GM18499 (cell line): ENCODE results near the gene CSTF2T.
A peak's percentile ranks its signal among the peaks of the same experiment; 100 is the strongest.

ENCODE experiments used
- ATAC-seq: cut with Tn5 transposase; IDR thresholded peaks from one replicate; pipeline ENCODE4 v1.9.1; 2021; ENCODE audit warnings: moderate number of reproducible peaks; ENCODE audit not compliant: insufficient read depth, unreplicated experiment

The CSTF2T gene

GRCh38 chr10:51699475-51700227 lies at the start of gene CSTF2T:
Gene CSTF2T, minus strand, starts transcription at chr10:51699595. Its CDS starts 46 bp downstream, at chr10:51699549.
- peak; percentile 88 for ATAC-seq

GRCh38 chr10:51748959-51749358 lies 49.6 kb upstream of the CSTF2T start:
- ATAC-seq = no peak

GRCh38 chr10:51747216-51747615 lies 47.8 kb upstream of the CSTF2T start:
- no peak for ATAC-seq

GRCh38 chr10:51745397-51745796 lies 46.0 kb upstream of the CSTF2T start:
- no peak for ATAC-seq

- no peak for ATAC-seq
Measured at GRCh38 chr10:51744235-51745000, 45.0 kb upstream of the CSTF2T start.

GRCh38 chr10:51743146-51743545 lies 43.8 kb upstream of the CSTF2T start:
- ATAC-seq = peak; percentile 87

- ATAC-seq = no peak
Measured at GRCh38 chr10:51733057-51733456, 33.7 kb upstream of the CSTF2T start.

- no peak for ATAC-seq
Measured at GRCh38 chr10:51729822-51730555, 30.6 kb upstream of the CSTF2T start.

GRCh38 chr10:51724038-51724437 lies 24.6 kb upstream of the CSTF2T start:
- no peak for ATAC-seq

GRCh38 chr10:51718804-51719291 lies 19.5 kb upstream of the CSTF2T start:
- no peak for ATAC-seq

- ATAC-seq = no peak
Measured at GRCh38 chr10:51716981-51717380, 17.6 kb upstream of the CSTF2T start.

- no peak for ATAC-seq
Measured at GRCh38 chr10:51711519-51711891, 12.1 kb upstream of the CSTF2T start.

- ATAC-seq = no peak
Measured at GRCh38 chr10:51709324-51709972, 10.1 kb upstream of the CSTF2T start.

- ATAC-seq = no peak
Measured at GRCh38 chr10:51708609-51709008, 9.2 kb upstream of the CSTF2T start.

- no peak for ATAC-seq
Measured at GRCh38 chr10:51707821-51708424, 8.5 kb upstream of the CSTF2T start.

GRCh38 chr10:51707392-51707791 lies 8.0 kb upstream of the CSTF2T start:
- no peak for ATAC-seq

- no peak for ATAC-seq
Measured at GRCh38 chr10:51706225-51706624, 6.8 kb upstream of the CSTF2T start.

GRCh38 chr10:51705774-51706173 lies 6.4 kb upstream of the CSTF2T start:
- ATAC-seq = no peak

GRCh38 chr10:51700228-51700817 lies 928 bp upstream of the CSTF2T start:
- ATAC-seq = no peak

- peak; percentile 15 for ATAC-seq
Measured at GRCh38 chr10:51699145-51699474, 285 bp downstream of the CSTF2T start.
